H1 (cell line): ENCODE results near the gene GTF3C5. TPM values are rescaled to one million over a fixed set of nuclear protein-coding genes. Genes with fewer than 3 reads are reported as not detected.
A peak's percentile ranks its signal among the peaks of the same experiment; 100 is the strongest.
"Not testable (repeated sequence)": the region's sequence is repeated elsewhere in the genome, so short reads cannot be mapped to it uniquely, and the experiment has no call there.

Experiments
- CTCF ChIA-PET: fragments of 300-600 bp; sonication (Branson Sonifier 250); formaldehyde crosslinking; loops from one replicate; lab custom pipeline; 2021; ENCODE audit not compliant: partially characterized antibody; lab: Charles Lee
- POLR2A ChIA-PET: fragments of 300-600 bp; sonication (Branson Sonifier 250); formaldehyde crosslinking; loops from one replicate; lab custom pipeline; 2021; ENCODE audit warnings: inconsistent platforms; ENCODE audit not compliant: partially characterized antibody; lab: Charles Lee
- DNase-seq, 2 experiments: peaks; one replicate each; pipeline versions ENCODE4 v3.0.0 to v3.0.0-alpha.2; 2010 to 2022; ENCODE audit warnings: low spot score in 2 of 2, low read depth in 1 of 2, mixed read lengths in 1 of 2
- FAIRE-seq: peaks from 2 replicates; lab custom pipeline; 2011; peaks lifted over from hg19 to GRCh38; lab: Jason Lieb, UNC
- H2AFZ ChIP-seq: 2 replicates; pipeline ENCODE4 v1.8.1; 2012; ENCODE audit warnings: low read length, inconsistent platforms
- H2AK5ac ChIP-seq: 2 replicates; pipeline ENCODE4 v1.6.1; 2013; ENCODE audit warnings: low read depth, low read length
- H2BK120ac ChIP-seq: replicated peaks from 2 replicates; pipeline ENCODE3; 2013; ENCODE audit warnings: low read depth, low read length, inconsistent platforms
- H2BK12ac ChIP-seq: 2 replicates; pipeline ENCODE4 v1.6.1; 2013; ENCODE audit warnings: low read depth, low read length
- H2BK15ac ChIP-seq: 2 replicates; pipeline ENCODE4 v1.6.1; 2013; ENCODE audit warnings: low read length
- H2BK20ac ChIP-seq: 2 replicates; pipeline ENCODE4 v1.6.1; 2013; ENCODE audit warnings: low read length
- H2BK5ac ChIP-seq: 2 replicates; pipeline ENCODE4 v1.6.1; 2013; ENCODE audit warnings: low read depth, low read length
- H3K14ac ChIP-seq: 2 replicates; pipeline ENCODE4 v1.6.1; 2013; ENCODE audit warnings: inconsistent platforms; ENCODE audit not compliant: insufficient read length
- H3K18ac ChIP-seq: 2 replicates; pipeline ENCODE4 v1.6.1; 2013; ENCODE audit warnings: low read length; ENCODE audit errors: extremely low read depth
- H3K23ac ChIP-seq: 2 replicates; pipeline ENCODE4 v1.6.1; 2013; ENCODE audit warnings: inconsistent platforms; ENCODE audit not compliant: insufficient read length
- H3K23me2 ChIP-seq: 2 replicates; pipeline ENCODE4 v1.6.1; 2013; ENCODE audit warnings: low read depth, low read length
- H3K27ac ChIP-seq: 2 replicates; pipeline ENCODE4 v1.6.1; 2011; ENCODE audit warnings: low read depth, low read length, inconsistent platforms
- H3K27me3 ChIP-seq, 4 experiments: replicated peaks in 1 of 4; 1 replicate in 1 of 4; 2 replicates in 3 of 4; pipeline versions ENCODE4 v1.6.1 to v1.8.1; 2011 to 2013; ENCODE audit warnings: low read length in 3 of 4, mild to moderate bottlenecking in 3 of 4, inconsistent platforms in 2 of 4, mixed read lengths in 2 of 4, moderate library complexity in 1 of 4; ENCODE audit not compliant: control insufficient read depth in 3 of 4, insufficient read depth in 3 of 4; ENCODE audit errors: extremely low read depth in 1 of 4
- H3K36me3 ChIP-seq, 4 experiments: 2 replicates each; pipeline versions ENCODE4 v1.6.1 to v1.8.1; 2011 to 2013; ENCODE audit warnings: mild to moderate bottlenecking in 4 of 4, low read length in 3 of 4, moderate library complexity in 2 of 4, control low read depth in 1 of 4, inconsistent platforms in 1 of 4; ENCODE audit not compliant: insufficient read depth in 4 of 4, control insufficient read depth in 2 of 4
- H3K4ac ChIP-seq: replicated peaks from 2 replicates; pipeline ENCODE3; 2013; ENCODE audit warnings: low read length, low read depth, mixed read lengths, inconsistent platforms; ENCODE audit not compliant: insufficient read length
- H3K4me1 ChIP-seq, 4 experiments: replicated peaks in 1 of 4; 1 replicate in 1 of 4; 2 replicates in 3 of 4; pipeline versions ENCODE4 v1.6.1 to v1.8.1; 2011 to 2013; ENCODE audit warnings: low read length in 3 of 4, inconsistent platforms in 2 of 4, mixed read lengths in 1 of 4; ENCODE audit not compliant: insufficient read depth in 4 of 4, control insufficient read depth in 3 of 4
- H3K4me2 ChIP-seq, 2 experiments: 2 replicates each; pipeline versions ENCODE4 v1.6.1 to v1.8.1; 2011 to 2013; ENCODE audit warnings: low read depth in 2 of 2, low read length in 2 of 2, control low read depth in 1 of 2, inconsistent platforms in 1 of 2, mild to moderate bottlenecking in 1 of 2; ENCODE audit not compliant: insufficient read depth in 1 of 2
- H3K4me3 ChIP-seq, 4 experiments: fragments of 200-600, 300-600 bp in 1 of 4; sonication (generic), shearing (Covaris generic), sonication (Bioruptor Twin) in 1 of 4; 2 replicates each; pipeline versions ENCODE4 v1.5.1 to v1.8.1; 2011 to 2016; ENCODE audit warnings: low read length in 4 of 4, low read depth in 3 of 4, control low read depth in 2 of 4, inconsistent platforms in 2 of 4, mild to moderate bottlenecking in 2 of 4, mixed read lengths in 1 of 4, moderate library complexity in 1 of 4; ENCODE audit not compliant: insufficient read depth in 2 of 4; ENCODE audit errors: extremely low read depth in 1 of 4
- H3K56ac ChIP-seq: replicated peaks from 2 replicates; pipeline ENCODE3; 2013; ENCODE audit warnings: low read depth, mild to moderate bottlenecking, mixed read lengths, low read length, inconsistent platforms; ENCODE audit not compliant: insufficient read length
- H3K79me1 ChIP-seq: 2 replicates; pipeline ENCODE4 v1.6.1; 2013; ENCODE audit warnings: low read depth, low read length, control low read depth
- H3K79me2 ChIP-seq, 2 experiments: 2 replicates each; pipeline versions ENCODE4 v1.6.1 to v1.8.1; 2012 to 2013; ENCODE audit warnings: low read length in 2 of 2, mild to moderate bottlenecking in 2 of 2, inconsistent platforms in 1 of 2; ENCODE audit not compliant: insufficient read depth in 2 of 2, control insufficient read depth in 1 of 2
- H3K9ac ChIP-seq, 4 experiments: replicated peaks in 1 of 4; 1 replicate in 1 of 4; 2 replicates in 3 of 4; pipeline versions ENCODE4 v1.6.1 to v1.8.1; 2011 to 2013; ENCODE audit warnings: low read depth in 3 of 4, low read length in 3 of 4, control low read depth in 2 of 4, mild to moderate bottlenecking in 2 of 4, moderate library complexity in 2 of 4, inconsistent platforms in 1 of 4; ENCODE audit errors: extremely low read depth in 1 of 4
- H3K9me3 ChIP-seq, 2 experiments: 2 replicates each; pipeline versions ENCODE4 v1.6.1 to v1.8.1; 2012 to 2013; ENCODE audit warnings: mild to moderate bottlenecking in 2 of 2, moderate library complexity in 2 of 2, control low read depth in 1 of 2, inconsistent platforms in 1 of 2, low read depth in 1 of 2, low read length in 1 of 2, mixed read lengths in 1 of 2; ENCODE audit not compliant: insufficient read depth in 2 of 2
- H4K20me1 ChIP-seq, 2 experiments: replicated peaks in 1 of 2; 2 replicates each; pipeline versions ENCODE3 to v1.8.1; 2011 to 2013; ENCODE audit warnings: inconsistent platforms in 2 of 2, low read length in 2 of 2, mild to moderate bottlenecking in 1 of 2; ENCODE audit not compliant: insufficient read depth in 2 of 2, control insufficient read depth in 1 of 2
- H4K5ac ChIP-seq: 2 replicates; pipeline ENCODE4 v1.6.1; 2013; ENCODE audit warnings: low read length, low read depth, mixed read lengths, inconsistent platforms; ENCODE audit not compliant: insufficient read length
- H4K8ac ChIP-seq: 2 replicates; pipeline ENCODE4 v1.8.0; 2013; ENCODE audit warnings: mild to moderate bottlenecking, moderate library complexity, low read length, inconsistent platforms; ENCODE audit not compliant: insufficient read depth; ENCODE audit errors: extremely low read depth
- H4K91ac ChIP-seq: replicated peaks from 2 replicates; pipeline ENCODE3; 2013; ENCODE audit warnings: low read length, mixed read lengths, inconsistent platforms; ENCODE audit not compliant: insufficient read length
- CTCF ChIP-seq, 3 experiments: IDR thresholded peaks; 1 replicate in 2 of 3; 2 replicates in 1 of 3; pipeline versions ENCODE4 v1.5.1 to v1.6.1; 2011; ENCODE audit warnings: low read length in 3 of 3, mild to moderate bottlenecking in 3 of 3, inconsistent platforms in 2 of 3, low read depth in 1 of 3, moderate library complexity in 1 of 3; ENCODE audit not compliant: insufficient read depth in 1 of 3; ENCODE audit errors: control extremely low read depth in 1 of 3
- RAD21 ChIP-seq, 2 experiments: IDR thresholded peaks in 1 of 2; conservative IDR thresholded peaks in 1 of 2; 2 replicates each; pipeline ENCODE4 v1.6.1; 2011; ENCODE audit warnings: low read depth in 2 of 2, low read length in 2 of 2, improper control_type of control experiment in 1 of 2, inconsistent platforms in 1 of 2, mild to moderate bottlenecking in 1 of 2, moderate library complexity in 1 of 2
- WGBS, 2 experiments: shearing (Covaris generic) in 1 of 2; methylation state at CpG; one replicate each; pipeline versions ENCODE4 v1.1.6 to v1.1.7; 2013 to 2015; ENCODE audit warnings: low lambda C conversion rate in 2 of 2, mixed read lengths in 2 of 2, inconsistent platforms in 1 of 2, low coverage in 1 of 2, missing lambda C conversion rate in 1 of 2; ENCODE audit not compliant: insufficient replicate concordance in 2 of 2, insufficient coverage in 1 of 2, insufficient read length in 1 of 2; ENCODE audit errors: extremely low coverage in 1 of 2, missing lambda C conversion rate in 1 of 2; 5-methylcytosine and 5-hydroxymethylcytosine counted together
- polyA plus RNA-seq, 7 experiments: library from polyadenylated mRNA; depleted of rRNA in 3 of 7; stranded (reverse) in 5 of 7; unstranded in 2 of 7; fragments of >200 nt in 5 of 7; fragments of 200-250 nt in 2 of 7; gene quantifications; 1 replicate in 5 of 7; 2 replicates in 1 of 7; 4 replicates in 1 of 7; pipeline versions ENCODE4 v1.2.1 to v1.2.3, GENCODE V29; 2011 to 2013; ENCODE audit warnings: missing spikeins in 2 of 7, mixed read lengths in 2 of 7
- total RNA-seq: library from RNA; stranded (reverse); fragmentation: NEBNext Ultra II Directional; extraction: Animal tissue kit (Norgen Biotek cat#: 25700); gene quantifications from 2 replicates; pipeline ENCODE4 v1.2.1, GENCODE V29; 2021

Gene GTF3C5
- total and polyA plus RNA-seq, 2 of the 8 experiments (the other 6 are each of a cell fraction or from before 2014, with no cell fraction given), result 78.7 to 87.1 TPM

GRCh38 chr9:133040892-133041479 lies 10.2 kb downstream of the GTF3C5 start:
- peak in 1 of 2 experiments; percentile 86 for DNase-seq
- not testable (repeated sequence) for FAIRE-seq, H3K56ac ChIP-seq, H4K5ac ChIP-seq, H3K18ac ChIP-seq, H3K27ac ChIP-seq, H2AK5ac ChIP-seq, H2BK20ac ChIP-seq, H3K9me3 ChIP-seq, H4K8ac ChIP-seq, H3K4me1 ChIP-seq, H3K27me3 ChIP-seq, H2BK120ac ChIP-seq, H4K91ac ChIP-seq, H3K4me3 ChIP-seq, H2BK12ac ChIP-seq, H3K14ac ChIP-seq, H3K23me2 ChIP-seq, H2BK5ac ChIP-seq, H3K4me2 ChIP-seq, H3K23ac ChIP-seq, H3K79me1 ChIP-seq, H2BK15ac ChIP-seq, H3K4ac ChIP-seq, H3K9ac ChIP-seq, H2AFZ ChIP-seq
- TF ChIP-seq RAD21 (IDR thresholded peaks at IDR 0.05 in 1 of 2, conservative IDR thresholded peaks at IDR 0.05 in 1 of 2; ENCODE audit: low read depth in 2 of 2, low read length in 2 of 2) (peak; percentile 56 to 64), CTCF (IDR thresholded peaks at IDR 0.05; ENCODE audit: control extremely low read depth in 1 of 3, insufficient read depth in 1 of 3, low read depth in 1 of 3, low read length in 3 of 3) (peak; percentile 61 to 68 (median 65))
- POLR2A ChIA-PET, result interaction anchor here (1.4 kb wide), 1 partner anchor 10 kb away, joined by 8 read pairs; the partner anchor contains the start of gene GTF3C5
- H4K20me1 ChIP-seq, result peaks cover 11 to 29% of the 10 kb centered on the region in 2 experiments
- peaks cover 14 to 32% (median 27%) of the 10 kb centered on the region in 4 experiments for H3K36me3 ChIP-seq
- WGBS, 2 experiments, result 89% methylated on average over 12 of the region's 12 CpGs; no CpG with 5 or more reads in 1 of the 2 experiments
- peaks cover 4 to 45% of the 10 kb centered on the region in 2 experiments; a peak in 2 of 4 replicates for H3K79me2 ChIP-seq
- CTCF ChIA-PET, result interaction anchor here (0.7 to 4.6 kb wide), 21 partner anchors 9 to 126 kb away, joined by 3 to 23 read pairs (median 4); partner anchors contain the start of gene GTF3C5
